IMR-90 (cell line): Measurements from ENCODE around the gene ILRUN.
A peak's percentile ranks its signal among the peaks of the same experiment; 100 is the strongest.

ENCODE experiments used
- BHLHE40 ChIP-seq: fragments of 150-350 bp; IDR thresholded peaks from 2 replicates; pipeline ENCODE4 v1.6.1; 2016; ENCODE audit warnings: mild to moderate bottlenecking, low read depth, low read length
- MAFK ChIP-seq: IDR thresholded peaks from 2 replicates; pipeline ENCODE4 v1.6.1; 2012; ENCODE audit warnings: low read depth, low read length, improper control_type of control experiment
- POLR2A ChIP-seq: IDR thresholded peaks from 2 replicates; pipeline ENCODE4 v1.6.1; 2012; ENCODE audit warnings: mild to moderate bottlenecking, low read depth, low read length
- RAD21 ChIP-seq: IDR thresholded peaks from 2 replicates; pipeline ENCODE4 v1.6.1; 2012; ENCODE audit warnings: low read length, improper control_type of control experiment
- RFX5 ChIP-seq: IDR thresholded peaks from 2 replicates; pipeline ENCODE4 v1.8.0; 2012; ENCODE audit warnings: low read depth, mild to moderate bottlenecking, low read length, moderate library complexity
- SMC3 ChIP-seq: fragments of 150-350 bp; IDR thresholded peaks from 2 replicates; pipeline ENCODE4 v1.6.1; 2016; ENCODE audit warnings: low read depth, mild to moderate bottlenecking, antibody characterized with exemption, low read length, moderate library complexity
- TF ChIP-seq, protein P1 (sequence below): conservative IDR thresholded peaks from 2 replicates; pipeline ENCODE4 v1.5.1; 2012; ENCODE audit warnings: mild to moderate bottlenecking, low read depth, low read length, improper control_type of control experiment
- TF ChIP-seq, protein P2 (sequence below): fragments of 150-350 bp; IDR thresholded peaks from 2 replicates; pipeline ENCODE4 v1.6.1; 2017; ENCODE audit warnings: mild to moderate bottlenecking, antibody characterized with exemption, low read length, low read depth

DNA sequence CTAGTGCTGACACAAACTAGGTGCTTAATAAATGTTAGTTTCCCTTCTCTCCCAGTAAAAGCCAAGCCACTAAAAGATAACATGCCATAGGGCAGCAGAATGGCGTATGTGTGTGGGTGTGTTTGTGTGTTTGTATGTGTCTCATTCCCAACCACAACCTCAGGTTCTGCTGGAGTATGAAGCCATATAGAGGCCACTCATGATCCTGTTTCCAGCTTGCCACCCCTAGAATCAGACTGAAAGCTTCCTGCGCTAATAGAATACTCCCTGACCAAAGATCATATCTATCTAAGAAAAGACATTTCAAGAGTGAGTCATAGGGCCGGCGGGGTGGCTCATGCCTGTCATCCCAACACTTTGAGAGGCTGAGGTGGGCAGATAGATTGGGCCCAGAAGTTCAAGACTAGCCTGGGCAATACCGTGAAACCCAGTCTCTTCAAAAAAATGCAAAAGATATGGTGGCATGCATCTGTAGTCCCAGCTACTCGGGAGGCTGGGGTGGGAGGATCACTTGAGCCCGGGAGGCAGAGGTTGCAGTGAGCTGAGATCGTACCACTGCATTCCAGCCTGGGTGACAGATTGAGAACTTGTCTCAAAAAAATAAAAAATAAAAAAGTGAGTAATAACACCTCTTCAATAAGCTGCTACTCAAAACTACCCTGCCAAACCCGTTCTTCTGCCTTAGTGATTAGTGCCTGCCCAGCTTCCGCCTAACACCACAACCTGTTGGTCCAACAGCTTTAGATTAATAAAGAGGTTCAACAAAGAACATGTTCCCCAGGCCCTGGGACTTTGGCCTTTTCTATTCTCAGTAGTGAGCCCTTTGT lies 48.9 kb upstream of the ILRUN start:
- TF ChIP-seq, protein P1, sequence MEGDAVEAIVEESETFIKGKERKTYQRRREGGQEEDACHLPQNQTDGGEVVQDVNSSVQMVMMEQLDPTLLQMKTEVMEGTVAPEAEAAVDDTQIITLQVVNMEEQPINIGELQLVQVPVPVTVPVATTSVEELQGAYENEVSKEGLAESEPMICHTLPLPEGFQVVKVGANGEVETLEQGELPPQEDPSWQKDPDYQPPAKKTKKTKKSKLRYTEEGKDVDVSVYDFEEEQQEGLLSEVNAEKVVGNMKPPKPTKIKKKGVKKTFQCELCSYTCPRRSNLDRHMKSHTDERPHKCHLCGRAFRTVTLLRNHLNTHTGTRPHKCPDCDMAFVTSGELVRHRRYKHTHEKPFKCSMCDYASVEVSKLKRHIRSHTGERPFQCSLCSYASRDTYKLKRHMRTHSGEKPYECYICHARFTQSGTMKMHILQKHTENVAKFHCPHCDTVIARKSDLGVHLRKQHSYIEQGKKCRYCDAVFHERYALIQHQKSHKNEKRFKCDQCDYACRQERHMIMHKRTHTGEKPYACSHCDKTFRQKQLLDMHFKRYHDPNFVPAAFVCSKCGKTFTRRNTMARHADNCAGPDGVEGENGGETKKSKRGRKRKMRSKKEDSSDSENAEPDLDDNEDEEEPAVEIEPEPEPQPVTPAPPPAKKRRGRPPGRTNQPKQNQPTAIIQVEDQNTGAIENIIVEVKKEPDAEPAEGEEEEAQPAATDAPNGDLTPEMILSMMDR, result no peak
- TF ChIP-seq BHLHE40 (0 out of 2 replicates have a peak, but pooled peaks have one; percentile 6), POLR2A (no peak), SMC3 (no peak), MAFK (no peak), RAD21 (no peak), RFX5 (no peak)
- TF ChIP-seq, protein P2, sequence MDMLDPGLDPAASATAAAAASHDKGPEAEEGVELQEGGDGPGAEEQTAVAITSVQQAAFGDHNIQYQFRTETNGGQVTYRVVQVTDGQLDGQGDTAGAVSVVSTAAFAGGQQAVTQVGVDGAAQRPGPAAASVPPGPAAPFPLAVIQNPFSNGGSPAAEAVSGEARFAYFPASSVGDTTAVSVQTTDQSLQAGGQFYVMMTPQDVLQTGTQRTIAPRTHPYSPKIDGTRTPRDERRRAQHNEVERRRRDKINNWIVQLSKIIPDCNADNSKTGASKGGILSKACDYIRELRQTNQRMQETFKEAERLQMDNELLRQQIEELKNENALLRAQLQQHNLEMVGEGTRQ, result no peak
